GM21367 (cell line): Measurements from ENCODE around the gene TMEM209.

Experiments used
- ATAC-seq: cut with Tn5 transposase; IDR thresholded peaks from one replicate; pipeline ENCODE4 v1.9.1; 2021; ENCODE audit not compliant: unreplicated experiment

The TMEM209 gene

GRCh38 chr7:130144312-130145171 lies 60.7 kb downstream of the TMEM209 start:
- ATAC-seq, result no peak

- no peak for ATAC-seq
Measured at GRCh38 chr7:130143986-130144311, 61.3 kb downstream of the TMEM209 start.

GRCh38 chr7:130143334-130143732 lies 61.9 kb downstream of the TMEM209 start:
- no peak for ATAC-seq

- no peak for ATAC-seq
Measured at GRCh38 chr7:130142654-130143333, 62.4 kb downstream of the TMEM209 start.

- no peak for ATAC-seq
Measured at GRCh38 chr7:130141884-130142653, 63.1 kb downstream of the TMEM209 start.

- no peak for ATAC-seq
Measured at GRCh38 chr7:130141161-130141883, 63.9 kb downstream of the TMEM209 start.

GRCh38 chr7:130140551-130141160 lies 64.5 kb downstream of the TMEM209 start:
- no peak for ATAC-seq

GRCh38 chr7:130139193-130139960 lies 65.8 kb downstream of the TMEM209 start:
- no peak for ATAC-seq

- ATAC-seq, result no peak
Measured at GRCh38 chr7:130137207-130137606, 68.0 kb downstream of the TMEM209 start.

GRCh38 chr7:130136579-130137167 lies 68.5 kb downstream of the TMEM209 start:
- ATAC-seq, result no peak

- ATAC-seq, result no peak
Measured at GRCh38 chr7:130135208-130136205, 69.7 kb downstream of the TMEM209 start.

GRCh38 chr7:130134726-130135125 lies 70.5 kb downstream of the TMEM209 start:
- no peak for ATAC-seq

GRCh38 chr7:130134106-130134636 lies 71.0 kb downstream of the TMEM209 start:
- ATAC-seq, result no peak

GRCh38 chr7:130133029-130133782 lies 72.0 kb downstream of the TMEM209 start:
- ATAC-seq, result no peak

GRCh38 chr7:130131964-130132875 lies 73.0 kb downstream of the TMEM209 start:
- no peak for ATAC-seq

GRCh38 chr7:130131191-130131834 lies 73.9 kb downstream of the TMEM209 start:
- no peak for ATAC-seq
